Vagina (tissue), 2 donors: ENCODE data around the gene MKI67.

ENCODE experiments used
- POLR2A ChIP-seq, 2 donors: fragments of 450-650 bp; IDR thresholded peaks; one replicate each; pipeline ENCODE4 v1.6.1; 2017; ENCODE audit warnings: antibody characterized with exemption in 2 of 2, mild to moderate bottlenecking in 2 of 2, moderate library complexity in 2 of 2
- POLR2AphosphoS5 ChIP-seq, 2 donors: sonication (generic); formaldehyde crosslinking; IDR thresholded peaks; one replicate each; pipeline ENCODE4 v1.9.0; 2017; ENCODE audit warnings: antibody characterized with exemption in 2 of 2, mild to moderate bottlenecking in 2 of 2, low read depth in 1 of 2; ENCODE audit not compliant: insufficient read depth in 1 of 2
- TF ChIP-seq, protein P1 (sequence below), 3 experiments: fragments of 450-650 bp in 2 of 3; fragments of 200-600 bp in 1 of 3; sonication (generic) in 1 of 3; IDR thresholded peaks; one replicate each; pipeline ENCODE4 v1.5.1; 2017 to 2019; ENCODE audit warnings: antibody characterized with exemption in 3 of 3, mild to moderate bottlenecking in 2 of 3, moderate library complexity in 2 of 3

DNA sequence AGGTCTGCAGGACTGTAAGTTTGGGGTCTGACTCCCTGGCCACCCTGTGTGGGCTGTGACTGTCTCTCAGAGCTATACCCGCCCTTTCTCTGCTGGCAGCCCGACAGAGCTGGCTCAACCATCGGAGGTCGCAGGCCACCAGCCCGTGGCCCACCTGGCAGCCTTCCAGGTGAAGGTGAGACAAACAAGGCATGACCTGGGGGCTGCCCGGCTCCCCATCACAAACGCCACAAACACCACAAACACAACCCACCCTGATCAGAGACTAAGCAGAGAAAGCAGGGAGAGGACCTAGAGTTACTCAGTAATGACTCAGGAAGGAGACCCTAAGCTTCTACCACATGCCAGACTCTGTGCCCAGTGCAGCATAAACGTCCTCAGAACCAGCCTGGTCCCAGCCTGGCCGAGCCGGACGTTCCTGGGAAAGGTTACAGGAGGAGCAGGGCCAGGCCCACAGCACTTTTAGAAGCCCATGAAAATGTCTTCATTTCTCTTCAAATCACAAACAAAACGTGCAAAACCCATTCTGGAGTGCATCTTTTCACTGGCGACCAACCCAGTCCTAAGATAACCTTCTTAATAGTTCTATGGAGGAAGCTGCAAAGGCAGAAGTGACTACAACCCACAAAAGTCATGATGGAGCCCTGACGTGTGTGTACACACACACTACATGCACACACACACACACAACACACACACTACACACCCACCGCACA lies 66.8 kb downstream of the MKI67 start:
- TF ChIP-seq, protein P1, sequence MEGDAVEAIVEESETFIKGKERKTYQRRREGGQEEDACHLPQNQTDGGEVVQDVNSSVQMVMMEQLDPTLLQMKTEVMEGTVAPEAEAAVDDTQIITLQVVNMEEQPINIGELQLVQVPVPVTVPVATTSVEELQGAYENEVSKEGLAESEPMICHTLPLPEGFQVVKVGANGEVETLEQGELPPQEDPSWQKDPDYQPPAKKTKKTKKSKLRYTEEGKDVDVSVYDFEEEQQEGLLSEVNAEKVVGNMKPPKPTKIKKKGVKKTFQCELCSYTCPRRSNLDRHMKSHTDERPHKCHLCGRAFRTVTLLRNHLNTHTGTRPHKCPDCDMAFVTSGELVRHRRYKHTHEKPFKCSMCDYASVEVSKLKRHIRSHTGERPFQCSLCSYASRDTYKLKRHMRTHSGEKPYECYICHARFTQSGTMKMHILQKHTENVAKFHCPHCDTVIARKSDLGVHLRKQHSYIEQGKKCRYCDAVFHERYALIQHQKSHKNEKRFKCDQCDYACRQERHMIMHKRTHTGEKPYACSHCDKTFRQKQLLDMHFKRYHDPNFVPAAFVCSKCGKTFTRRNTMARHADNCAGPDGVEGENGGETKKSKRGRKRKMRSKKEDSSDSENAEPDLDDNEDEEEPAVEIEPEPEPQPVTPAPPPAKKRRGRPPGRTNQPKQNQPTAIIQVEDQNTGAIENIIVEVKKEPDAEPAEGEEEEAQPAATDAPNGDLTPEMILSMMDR (IDR thresholded peaks at IDR 0.05) = no peak
- TF ChIP-seq POLR2A (IDR thresholded peaks at IDR 0.05) (no peak), POLR2AphosphoS5 (IDR thresholded peaks at IDR 0.05; ENCODE audit: insufficient read depth in 1 of 2, low read depth in 1 of 2) (no peak)
